NCI-H82 (cell line): ENCODE results near the gene TOM1L2.

Source experiments
- DNase-seq: peaks from one replicate; lab custom pipeline; 2025; lab: John Stamatoyannopoulos, UW

Gene TOM1L2

GRCh38 chr17:17994271-17995069 lies 22.3 kb upstream of the TOM1L2 start:
- peak; percentile 67 for DNase-seq

GRCh38 chr17:17993852-17994251 lies 21.7 kb upstream of the TOM1L2 start:
- DNase-seq = no peak

- no peak for DNase-seq
Measured at GRCh38 chr17:17993366-17993765, 21.2 kb upstream of the TOM1L2 start.

GRCh38 chr17:17990282-17990681 lies 18.1 kb upstream of the TOM1L2 start:
- DNase-seq = no peak

- DNase-seq = no peak
Measured at GRCh38 chr17:17989618-17990017, 17.4 kb upstream of the TOM1L2 start.

- DNase-seq = no peak
Measured at GRCh38 chr17:17989081-17989480, 16.9 kb upstream of the TOM1L2 start.

GRCh38 chr17:17988427-17988945 lies 16.3 kb upstream of the TOM1L2 start:
- DNase-seq = peak; percentile 59

- DNase-seq = no peak
Measured at GRCh38 chr17:17987901-17988300, 15.7 kb upstream of the TOM1L2 start.

- DNase-seq = no peak
Measured at GRCh38 chr17:17987187-17987896, 15.1 kb upstream of the TOM1L2 start.

- DNase-seq = peak; percentile 51
Measured at GRCh38 chr17:17985555-17985954, 13.4 kb upstream of the TOM1L2 start.

GRCh38 chr17:17985153-17985552 lies 13.0 kb upstream of the TOM1L2 start:
- DNase-seq = no peak

- no peak for DNase-seq
Measured at GRCh38 chr17:17983776-17984175, 11.6 kb upstream of the TOM1L2 start.

GRCh38 chr17:17983376-17983775 lies 11.2 kb upstream of the TOM1L2 start:
- DNase-seq = no peak

GRCh38 chr17:17982801-17983200 lies 10.6 kb upstream of the TOM1L2 start:
- DNase-seq = no peak

- DNase-seq = no peak
Measured at GRCh38 chr17:17981330-17981729, 9.1 kb upstream of the TOM1L2 start.

- no peak for DNase-seq
Measured at GRCh38 chr17:17979778-17980177, 7.6 kb upstream of the TOM1L2 start.

GRCh38 chr17:17978481-17979424 lies 6.6 kb upstream of the TOM1L2 start:
- DNase-seq = no peak

- DNase-seq = no peak
Measured at GRCh38 chr17:17976931-17977570, 4.9 kb upstream of the TOM1L2 start.

GRCh38 chr17:17975436-17975835 lies 3.2 kb upstream of the TOM1L2 start:
- DNase-seq = no peak

GRCh38 chr17:17972952-17973254 lies 703 bp upstream of the TOM1L2 start:
- no peak for DNase-seq

GRCh38 chr17:17971431-17972125 lies 622 bp downstream of the TOM1L2 start:
- DNase-seq = no peak
